Measurements from ENCODE around the gene C1QL1.

- no peak for TF ChIP-seq EZH2 (IDR thresholded peaks at IDR 0.05; ENCODE audit: low read length)
- TF ChIP-seq, protein P1, sequence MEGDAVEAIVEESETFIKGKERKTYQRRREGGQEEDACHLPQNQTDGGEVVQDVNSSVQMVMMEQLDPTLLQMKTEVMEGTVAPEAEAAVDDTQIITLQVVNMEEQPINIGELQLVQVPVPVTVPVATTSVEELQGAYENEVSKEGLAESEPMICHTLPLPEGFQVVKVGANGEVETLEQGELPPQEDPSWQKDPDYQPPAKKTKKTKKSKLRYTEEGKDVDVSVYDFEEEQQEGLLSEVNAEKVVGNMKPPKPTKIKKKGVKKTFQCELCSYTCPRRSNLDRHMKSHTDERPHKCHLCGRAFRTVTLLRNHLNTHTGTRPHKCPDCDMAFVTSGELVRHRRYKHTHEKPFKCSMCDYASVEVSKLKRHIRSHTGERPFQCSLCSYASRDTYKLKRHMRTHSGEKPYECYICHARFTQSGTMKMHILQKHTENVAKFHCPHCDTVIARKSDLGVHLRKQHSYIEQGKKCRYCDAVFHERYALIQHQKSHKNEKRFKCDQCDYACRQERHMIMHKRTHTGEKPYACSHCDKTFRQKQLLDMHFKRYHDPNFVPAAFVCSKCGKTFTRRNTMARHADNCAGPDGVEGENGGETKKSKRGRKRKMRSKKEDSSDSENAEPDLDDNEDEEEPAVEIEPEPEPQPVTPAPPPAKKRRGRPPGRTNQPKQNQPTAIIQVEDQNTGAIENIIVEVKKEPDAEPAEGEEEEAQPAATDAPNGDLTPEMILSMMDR (optimal IDR thresholded peaks at IDR 0.05 in 1 of 3, IDR thresholded peaks at IDR 0.05 in 1 of 3, conservative IDR thresholded peaks at IDR 0.05 in 1 of 3; ENCODE audit: extremely low read depth in 1 of 3, insufficient read depth in 2 of 3, low read length in 3 of 3) = no peak
Observed at GRCh38 chr17:44931376-44931775, 36.7 kb downstream of the C1QL1 start.
